HL-60/S4 (cell line): ENCODE data around the gene LSM2.
"Not testable (repeated sequence)": the region's sequence is repeated elsewhere in the genome, so short reads cannot be mapped to it uniquely, and the experiment has no call there.

Experiments
- in situ Hi-C: fragments of 300-500 bp; cut with MboI; formaldehyde crosslinking; loops from 2 replicates; pipeline ENCODE4 v1.14.3; 2022; ENCODE audit warnings: low sequenced_read_pairs

Gene LSM2

DNA sequence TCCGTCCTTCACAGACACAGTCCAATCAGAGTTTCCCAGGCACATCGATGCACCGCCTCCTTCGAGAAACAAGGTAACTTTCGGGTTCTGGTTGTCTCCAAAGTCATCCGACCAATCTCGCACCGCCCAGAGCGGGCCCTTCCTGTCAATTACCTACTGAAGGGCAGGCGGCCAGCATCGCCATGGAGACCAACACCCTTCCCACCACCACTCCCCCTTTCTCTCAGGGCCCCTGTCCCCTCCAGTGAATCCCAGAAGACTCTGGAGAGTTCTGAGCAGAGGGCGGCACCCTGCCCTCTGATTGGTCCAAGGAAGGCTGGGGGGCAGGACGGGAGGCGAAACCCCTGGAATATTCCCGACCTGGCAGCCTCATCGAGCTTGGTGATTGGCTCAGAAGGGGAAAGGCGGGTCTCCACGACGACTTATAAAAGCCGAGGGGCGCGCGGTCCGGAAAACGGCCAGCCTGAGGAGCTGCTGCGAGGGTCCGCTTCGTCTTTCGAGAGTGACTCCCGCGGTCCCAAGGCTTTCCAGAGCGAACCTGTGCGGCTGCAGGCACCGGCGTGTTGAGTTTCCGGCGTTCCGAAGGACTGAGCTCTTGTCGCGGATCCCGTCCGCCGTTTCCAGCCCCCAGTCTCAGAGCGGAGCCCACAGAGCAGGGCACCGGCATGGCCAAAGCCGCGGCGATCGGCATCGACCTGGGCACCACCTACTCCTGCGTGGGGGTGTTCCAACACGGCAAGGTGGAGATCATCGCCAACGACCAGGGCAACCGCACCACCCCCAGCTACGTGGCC lies 20.7 kb upstream of the LSM2 start, which contains the start of gene HSPA1B:
Gene HSPA1B (plus strand): TSS at position 453 of the 794 bp plus-strand sequence. CDS start 213 bp downstream, at position 666.
- in situ Hi-C loops = no loop called here

DNA sequence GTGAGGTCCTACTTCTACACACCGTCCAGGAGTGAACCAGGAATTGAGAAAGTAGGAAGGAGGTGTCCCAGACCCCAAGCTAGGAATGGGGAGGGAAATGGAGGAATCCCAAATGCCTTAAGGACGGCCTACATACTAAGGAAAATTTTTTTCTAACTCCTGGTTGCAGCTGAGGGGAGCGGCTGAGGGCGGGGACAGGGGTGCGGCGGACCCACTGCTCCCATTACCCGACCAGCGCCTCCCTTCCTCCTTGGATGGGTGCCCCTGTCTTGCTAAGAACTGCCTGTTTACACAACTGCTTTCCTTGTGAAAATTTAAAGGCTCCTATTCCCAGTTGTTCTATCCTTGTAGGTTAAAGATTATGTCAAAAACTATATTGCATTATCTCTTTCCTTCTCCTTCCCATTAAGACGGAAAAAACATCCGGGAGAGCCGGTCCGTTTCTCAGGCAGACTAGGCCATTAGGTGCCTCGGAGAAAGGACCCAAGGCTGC lies 20.1 kb upstream of the LSM2 start:
- in situ Hi-C loops = no loop called here

GRCh38 chr6:31825553-31825952 lies 18.8 kb upstream of the LSM2 start:
- in situ Hi-C loops = no loop called here

GRCh38 chr6:31823592-31824196 lies 16.9 kb upstream of the LSM2 start:
- in situ Hi-C loops = not testable (repeated sequence)

DNA sequence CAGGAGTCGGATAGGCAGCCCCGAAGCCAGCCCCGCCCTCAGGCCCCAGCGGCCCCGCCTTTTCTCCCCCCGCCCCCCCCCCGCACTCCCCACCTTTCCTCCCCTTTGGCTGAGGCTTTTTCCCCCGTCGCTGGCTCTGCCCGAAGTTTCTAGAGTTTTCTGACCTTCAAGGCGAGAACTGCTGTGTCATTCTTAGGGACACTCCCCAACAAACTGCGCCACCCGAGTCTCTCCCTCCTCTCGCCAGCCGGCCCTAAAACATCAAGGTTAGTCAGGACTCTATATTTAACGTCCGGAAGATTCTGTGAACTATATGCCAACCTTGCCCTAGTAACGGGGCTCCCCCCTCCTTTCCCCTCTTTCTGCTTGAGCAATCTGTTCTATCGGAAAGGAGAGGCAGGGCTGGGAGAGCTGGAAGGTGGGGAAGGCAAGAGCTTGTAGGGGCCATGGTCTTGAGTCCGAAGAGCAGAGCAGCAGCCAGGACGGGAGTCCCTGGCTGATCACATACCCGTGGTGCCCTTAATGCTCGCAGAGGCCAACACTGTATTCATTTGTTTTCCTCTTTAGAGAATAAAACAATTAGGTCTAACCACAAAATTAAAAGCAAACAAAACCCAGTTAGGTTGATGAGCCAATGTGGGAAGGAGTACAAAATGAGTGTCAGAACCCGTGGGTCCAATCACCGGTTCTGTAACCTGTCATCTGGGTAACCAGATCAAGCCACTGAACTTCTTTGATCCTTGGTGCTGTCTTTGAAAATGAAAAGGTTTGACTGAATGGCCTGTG lies 15.5 kb upstream of the LSM2 start:
- in situ Hi-C loops = no loop called here

- in situ Hi-C loops = no loop called here
Observed at GRCh38 chr6:31821301-31822035, 14.7 kb upstream of the LSM2 start.

- in situ Hi-C loops = not testable (repeated sequence)
Observed at GRCh38 chr6:31820399-31820798, 13.6 kb upstream of the LSM2 start.

DNA sequence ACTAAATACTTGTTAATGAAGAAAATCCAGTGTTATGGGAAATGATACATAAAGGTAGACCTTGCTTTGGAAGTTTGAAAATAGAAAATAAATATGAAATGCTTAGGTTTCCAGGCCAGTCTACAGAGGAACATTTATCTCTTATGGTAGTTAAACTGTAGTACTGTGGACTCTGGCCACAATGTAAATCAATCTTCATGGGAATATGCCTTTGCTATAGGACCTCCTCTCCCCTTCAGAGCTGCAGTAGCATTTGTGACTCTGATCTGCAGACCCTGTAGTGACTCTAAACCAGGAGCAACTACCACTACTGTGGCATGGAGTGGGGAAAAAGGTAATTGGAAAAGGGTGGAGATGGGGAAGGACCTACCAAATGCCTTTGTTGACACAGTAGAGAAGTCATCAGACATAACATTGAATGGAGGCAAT lies 13.1 kb upstream of the LSM2 start:
- in situ Hi-C loops = no loop called here

- in situ Hi-C loops = not testable (repeated sequence)
Observed at GRCh38 chr6:31817929-31818511, 11.3 kb upstream of the LSM2 start.

DNA sequence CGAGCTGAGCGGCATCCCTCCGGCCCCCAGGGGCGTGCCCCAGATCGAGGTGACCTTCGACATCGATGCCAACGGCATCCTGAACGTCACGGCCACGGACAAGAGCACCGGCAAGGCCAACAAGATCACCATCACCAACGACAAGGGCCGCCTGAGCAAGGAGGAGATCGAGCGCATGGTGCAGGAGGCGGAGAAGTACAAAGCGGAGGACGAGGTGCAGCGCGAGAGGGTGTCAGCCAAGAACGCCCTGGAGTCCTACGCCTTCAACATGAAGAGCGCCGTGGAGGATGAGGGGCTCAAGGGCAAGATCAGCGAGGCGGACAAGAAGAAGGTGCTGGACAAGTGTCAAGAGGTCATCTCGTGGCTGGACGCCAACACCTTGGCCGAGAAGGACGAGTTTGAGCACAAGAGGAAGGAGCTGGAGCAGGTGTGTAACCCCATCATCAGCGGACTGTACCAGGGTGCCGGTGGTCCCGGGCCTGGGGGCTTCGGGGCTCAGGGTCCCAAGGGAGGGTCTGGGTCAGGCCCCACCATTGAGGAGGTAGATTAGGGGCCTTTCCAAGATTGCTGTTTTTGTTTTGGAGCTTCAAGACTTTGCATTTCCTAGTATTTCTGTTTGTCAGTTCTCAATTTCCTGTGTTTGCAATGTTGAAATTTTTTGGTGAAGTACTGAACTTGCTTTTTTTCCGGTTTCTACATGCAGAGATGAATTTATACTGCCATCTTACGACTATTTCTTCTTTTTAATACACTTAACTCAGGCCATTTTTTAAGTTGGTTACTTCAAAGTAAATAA lies 10.6 kb upstream of the LSM2 start:
- in situ Hi-C loops = not testable (repeated sequence)

DNA sequence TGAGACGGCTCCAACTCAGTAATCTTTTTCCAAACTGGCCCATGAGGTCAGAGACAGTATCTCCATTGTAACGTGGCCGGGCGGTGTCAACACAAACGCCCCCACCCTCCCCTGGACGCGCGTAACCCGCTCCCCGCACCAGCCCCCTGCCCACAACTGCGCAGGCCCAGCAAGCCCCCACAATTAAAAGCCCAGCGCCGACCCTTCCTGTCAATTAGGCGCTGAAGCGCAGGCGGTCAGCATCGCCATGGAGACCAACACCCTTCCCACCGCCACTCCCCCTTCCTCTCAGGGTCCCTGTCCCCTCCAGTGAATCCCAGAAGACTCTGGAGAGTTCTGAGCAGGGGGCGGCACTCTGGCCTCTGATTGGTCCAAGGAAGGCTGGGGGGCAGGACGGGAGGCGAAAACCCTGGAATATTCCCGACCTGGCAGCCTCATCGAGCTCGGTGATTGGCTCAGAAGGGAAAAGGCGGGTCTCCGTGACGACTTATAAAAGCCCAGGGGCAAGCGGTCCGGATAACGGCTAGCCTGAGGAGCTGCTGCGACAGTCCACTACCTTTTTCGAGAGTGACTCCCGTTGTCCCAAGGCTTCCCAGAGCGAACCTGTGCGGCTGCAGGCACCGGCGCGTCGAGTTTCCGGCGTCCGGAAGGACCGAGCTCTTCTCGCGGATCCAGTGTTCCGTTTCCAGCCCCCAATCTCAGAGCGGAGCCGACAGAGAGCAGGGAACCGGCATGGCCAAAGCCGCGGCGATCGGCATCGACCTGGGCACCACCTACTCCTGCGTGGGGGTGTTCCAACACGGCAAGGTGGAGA lies 8.5 kb upstream of the LSM2 start, which contains the start of the genes HSPA1A and HSPA1L:
Gene HSPA1A (plus strand): TSS at position 519 of the 814 bp plus-strand sequence. CDS start 214 bp downstream, at position 733.
Gene HSPA1L (minus strand): TSS at position 259 of the 814 bp plus-strand sequence. CDS start 3,311 bp downstream, outside the sequence.
- in situ Hi-C loops = no loop called here

- in situ Hi-C loops = no loop called here
Observed at GRCh38 chr6:31814677-31815024, 7.9 kb upstream of the LSM2 start.

DNA sequence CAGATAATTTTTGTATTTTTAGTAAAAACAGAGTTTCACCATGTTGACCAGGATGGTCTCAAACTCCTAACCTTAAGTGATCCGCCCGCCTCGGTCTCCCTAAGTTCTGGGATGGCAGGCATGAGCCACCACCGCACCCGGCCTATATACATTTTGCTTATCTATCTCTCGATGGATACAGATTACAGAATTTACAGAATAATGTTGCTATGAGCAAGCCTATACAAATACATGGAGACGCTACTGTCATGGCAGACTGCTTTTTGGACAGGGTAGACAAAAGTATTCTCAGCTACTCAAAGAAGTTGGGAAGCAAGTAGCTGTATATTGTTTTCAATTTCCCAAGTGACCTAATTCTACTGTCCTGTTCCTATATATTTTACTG lies 6.7 kb upstream of the LSM2 start:
- in situ Hi-C loops = no loop called here

GRCh38 chr6:31811645-31812044 lies 4.9 kb upstream of the LSM2 start:
- in situ Hi-C loops = no loop called here

DNA sequence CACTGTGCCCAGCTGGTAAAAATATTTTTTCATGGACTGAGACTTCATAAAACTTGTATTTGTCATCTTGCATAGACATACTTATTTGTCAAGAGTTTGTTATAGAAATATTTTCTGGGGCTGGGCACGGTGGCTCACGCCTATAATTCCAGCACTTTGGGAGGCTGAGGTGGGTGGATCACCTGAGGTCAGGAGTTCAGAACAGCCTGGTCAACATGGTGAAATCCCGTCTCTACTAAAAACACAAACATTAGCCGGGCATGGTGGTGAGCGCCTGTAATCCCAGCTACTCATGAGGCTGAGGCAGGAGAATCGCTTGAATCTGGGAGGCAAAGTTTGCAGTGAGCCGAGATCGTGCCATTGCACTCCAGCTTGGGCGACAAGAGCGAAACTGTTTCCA lies 1.8 kb upstream of the LSM2 start:
- in situ Hi-C loops = not testable (repeated sequence)

- in situ Hi-C loops = no loop called here
Observed at GRCh38 chr6:31805939-31806469, 762 bp downstream of the LSM2 start.

DNA sequence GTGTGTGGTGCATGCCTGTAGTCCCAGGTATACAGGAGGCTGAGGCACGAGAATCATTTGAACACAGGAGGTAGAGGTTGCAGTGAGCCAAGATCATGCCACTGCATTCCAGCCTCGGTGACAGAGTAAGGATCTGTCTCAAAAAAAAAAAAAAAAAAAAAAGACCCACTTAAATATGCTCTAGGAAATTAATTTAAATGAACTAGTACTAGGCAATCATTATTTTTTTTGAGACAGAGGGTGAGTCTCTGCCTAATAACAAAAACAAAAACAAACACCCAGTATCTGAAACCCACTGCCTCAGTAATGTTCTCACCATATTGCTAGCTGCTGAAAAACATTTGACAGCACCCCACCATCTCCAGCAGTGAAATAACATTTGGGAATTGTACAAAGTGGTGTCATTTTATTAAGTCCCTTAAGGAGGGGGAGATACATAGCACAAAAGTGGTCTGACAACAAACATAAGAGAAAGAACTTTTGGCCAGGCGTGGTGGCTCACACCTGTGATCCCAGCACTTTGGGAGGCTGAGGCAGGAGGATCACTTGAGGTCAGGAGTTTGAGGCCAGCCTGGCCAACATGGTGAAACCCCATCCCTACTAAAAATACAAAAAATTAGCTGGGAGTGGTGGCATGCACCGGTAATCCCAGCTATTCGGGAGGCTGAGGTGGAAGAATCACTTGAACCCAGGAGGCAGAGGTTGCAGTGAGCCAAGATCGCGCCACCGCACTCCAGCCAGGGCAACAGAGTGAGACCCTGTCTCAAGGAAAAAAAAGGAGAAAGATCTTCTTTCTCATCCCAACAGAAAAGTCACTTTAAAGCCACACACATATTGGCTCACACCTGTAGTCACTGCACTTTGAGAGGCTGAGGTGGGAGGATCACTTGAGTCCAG lies 5.5 kb downstream of the LSM2 start:
- in situ Hi-C loops = not testable (repeated sequence)
